ENCODE measurements around the gene SUDS3. TPM values are rescaled to one million over a fixed set of nuclear protein-coding genes. Genes with fewer than 3 reads are reported as not detected.
"Not testable (repeated sequence)": the region's sequence is repeated elsewhere in the genome, so short reads cannot be mapped to it uniquely, and the experiment has no call there.

SUDS3 gene
- total RNA-seq, 2 donors from 2014 or later = 21.2 to 31.1 TPM

- intact Hi-C loops (cut with DNase I) = loop anchor here in 1 of 2 donors (10.0 kb wide), 1 partner anchor 192 kb away; no protein-coding TSS in a partner anchor
- DNase-seq (ENCODE audit: low spot score) = no peak
Observed at GRCh38 chr12:118377021-118377883, 897 bp downstream of the SUDS3 start.

DNA sequence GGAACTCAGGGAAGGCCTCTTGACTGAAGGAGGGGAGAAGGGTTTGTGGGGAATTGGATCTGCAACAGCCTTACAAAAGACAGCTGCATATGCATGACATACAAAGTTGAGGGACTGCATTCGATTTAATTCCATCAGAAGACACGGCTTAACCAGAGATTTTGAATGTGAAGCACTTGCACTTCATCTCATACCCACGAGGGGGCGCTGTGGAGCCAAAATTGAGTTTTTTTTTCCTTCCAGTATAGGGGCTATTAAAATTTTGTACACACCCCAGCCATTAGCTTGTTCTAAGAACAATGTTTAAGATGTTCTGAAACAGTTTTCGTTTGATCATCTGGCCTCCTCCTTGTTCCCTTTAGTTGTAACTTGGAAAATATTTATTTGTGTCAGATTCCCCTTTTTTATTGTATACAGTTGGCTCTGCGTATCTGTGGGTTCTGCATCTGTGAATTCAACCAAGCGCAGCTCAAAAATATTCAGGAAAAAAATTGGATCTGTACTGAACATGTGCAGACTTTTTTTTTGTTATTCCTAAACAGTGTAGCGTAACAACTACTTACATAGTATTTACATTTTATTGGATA lies 1.6 kb downstream of the SUDS3 start:
- peak; percentile 87 for DNase-seq (ENCODE audit: low spot score)
- intact Hi-C loops (cut with DNase I) = loop anchor here in 1 of 2 donors (10.0 kb wide), 1 partner anchor 193 kb away; no protein-coding TSS in a partner anchor

- DNase-seq (ENCODE audit: low spot score) = no peak
- intact Hi-C loops (cut with DNase I) = no loop called here
Observed at GRCh38 chr12:118391424-118391823, 15.1 kb downstream of the SUDS3 start.

DNA sequence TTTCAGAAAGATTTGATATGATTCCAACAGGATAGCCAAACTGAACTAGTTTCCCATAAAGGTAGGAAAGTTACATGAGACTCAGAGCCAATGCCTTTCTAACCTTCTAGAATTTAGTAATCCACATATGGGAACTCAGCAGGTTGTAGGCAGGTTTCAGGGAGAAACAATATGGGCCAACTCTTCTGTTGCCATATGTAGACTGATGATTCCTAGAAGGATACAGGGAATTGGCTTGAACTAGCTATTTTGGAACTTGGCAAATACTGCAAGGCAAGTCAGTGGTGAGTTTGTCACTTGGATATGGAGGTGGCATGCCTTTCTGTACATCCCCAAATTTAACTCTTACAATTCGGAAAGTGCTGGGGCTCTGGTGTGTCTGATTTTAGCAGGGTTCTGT lies 15.5 kb downstream of the SUDS3 start:
- intact Hi-C loops (cut with DNase I) = no loop called here
- DNase-seq (ENCODE audit: low spot score) = no peak

GRCh38 chr12:118397708-118398440 lies 21.5 kb downstream of the SUDS3 start:
- no peak for DNase-seq (ENCODE audit: low spot score)
- intact Hi-C loops (cut with DNase I) = no loop called here

DNA sequence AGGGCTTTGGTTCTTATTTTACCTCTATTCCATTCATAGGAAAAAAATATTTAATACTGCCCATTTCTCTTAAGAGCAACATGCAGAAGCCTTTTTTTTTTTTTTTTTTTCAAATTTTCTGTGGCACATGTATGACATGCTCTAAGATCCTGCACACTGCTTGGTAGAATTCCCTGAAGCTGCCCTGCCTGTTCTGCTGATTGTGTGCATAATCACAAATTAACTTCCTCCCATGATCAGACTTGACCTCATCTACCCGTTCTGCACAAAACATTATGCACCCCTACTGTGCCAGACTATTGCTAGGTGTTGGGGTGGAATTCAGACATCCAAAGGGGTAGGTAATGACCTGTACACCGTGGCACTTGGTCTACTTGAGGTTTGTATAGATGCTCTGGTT lies 22.2 kb downstream of the SUDS3 start:
- no peak for DNase-seq (ENCODE audit: low spot score)
- intact Hi-C loops (cut with DNase I) = no loop called here

DNA sequence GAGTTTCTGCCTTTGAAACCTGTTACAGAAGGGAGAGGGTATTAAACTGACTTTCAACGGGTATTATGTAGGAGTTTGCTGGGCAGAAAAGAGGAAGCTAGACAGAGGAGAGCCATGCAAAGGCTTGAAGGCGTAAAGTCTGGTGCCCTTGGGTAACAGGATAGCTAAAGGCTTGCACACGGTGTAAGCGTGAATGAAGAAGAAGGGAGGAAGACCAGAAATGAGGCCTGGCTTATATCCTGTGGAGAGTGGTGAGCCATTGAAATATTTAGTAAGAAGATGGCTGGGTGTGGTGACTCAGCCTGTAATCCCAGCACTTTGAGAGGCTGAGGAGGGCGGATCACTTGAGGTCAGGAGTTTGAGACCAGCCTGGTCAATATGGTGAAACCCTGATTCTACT lies 22.6 kb downstream of the SUDS3 start:
- intact Hi-C loops (cut with DNase I) = no loop called here

DNA sequence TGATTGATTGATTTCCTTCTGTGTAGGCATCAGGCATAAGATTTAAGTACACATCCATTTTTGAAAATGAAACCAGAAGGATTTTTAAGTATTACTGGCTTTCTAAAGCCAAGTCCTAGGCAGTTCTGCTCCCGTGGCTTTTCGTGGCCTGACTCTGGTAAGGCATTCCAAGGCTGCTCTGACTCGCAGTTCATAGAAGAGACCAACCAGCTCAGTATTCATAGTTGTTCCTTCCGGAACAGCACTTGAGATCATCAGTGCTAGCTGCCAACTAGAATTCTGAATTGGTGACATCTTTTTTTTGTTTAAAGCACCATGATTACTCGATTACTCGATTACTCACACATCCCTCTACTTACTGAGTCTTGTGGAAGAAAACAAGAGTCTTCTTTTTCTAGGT lies 25.9 kb downstream of the SUDS3 start:
- intact Hi-C loops (cut with DNase I) = no loop called here
- no peak for DNase-seq (ENCODE audit: low spot score)

More for the DNA sequence above, 22.6 kb downstream of the SUDS3 start:
- DNase-seq (ENCODE audit: low spot score) = no peak

DNA sequence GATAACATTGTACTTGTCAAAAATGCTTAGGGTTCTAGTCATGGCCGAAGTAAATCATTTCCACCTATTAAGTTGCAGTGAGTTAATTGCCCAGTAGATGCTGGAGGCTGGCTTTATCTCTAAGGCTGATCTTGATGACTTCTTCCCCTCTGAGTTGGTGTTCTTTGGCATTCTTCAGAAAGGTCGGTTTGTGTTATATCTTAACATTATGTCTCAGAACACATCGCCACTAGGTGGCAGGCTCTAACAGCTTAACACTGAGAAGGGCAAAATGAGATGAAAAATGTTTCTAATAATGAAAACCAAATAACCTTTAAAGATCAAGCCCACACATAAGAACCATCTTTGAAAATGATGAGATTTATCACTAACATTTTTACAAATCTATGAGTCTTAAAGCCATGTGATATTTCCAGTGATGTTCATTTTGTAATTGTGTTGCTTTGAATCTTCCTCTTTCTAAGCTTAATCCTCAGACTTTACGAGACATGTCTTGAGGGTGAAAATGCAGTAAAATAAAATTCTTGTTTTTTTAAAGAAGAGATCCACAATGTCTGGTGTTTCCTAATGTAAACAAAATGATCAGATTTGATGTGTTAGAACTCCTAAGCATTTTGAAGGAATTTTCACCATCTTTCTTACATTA lies 28.6 kb downstream of the SUDS3 start:
- intact Hi-C loops (cut with DNase I) = no loop called here
- DNase-seq (ENCODE audit: low spot score) = no peak

DNA sequence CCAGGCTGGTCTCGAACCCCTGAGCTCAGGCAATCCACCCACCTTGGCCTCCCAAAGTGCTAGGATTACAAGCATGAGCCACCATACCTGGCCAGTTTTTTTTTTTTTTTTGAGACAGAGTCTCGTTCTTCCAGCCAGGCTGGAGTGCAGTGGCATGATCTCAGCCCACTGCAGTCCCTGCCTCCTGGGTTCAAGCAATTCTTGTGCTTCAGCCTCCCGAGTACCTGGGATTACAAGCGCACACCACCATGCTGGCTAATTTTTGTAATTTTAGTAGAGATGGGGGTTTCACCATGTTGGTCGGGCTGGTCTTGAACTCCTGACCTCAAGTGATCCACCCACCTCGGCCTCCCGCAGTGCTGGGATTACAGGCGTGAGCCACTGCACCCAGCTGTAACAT lies 31.9 kb downstream of the SUDS3 start:
- intact Hi-C loops (cut with DNase I); DNase-seq (ENCODE audit: low spot score): not testable (repeated sequence)

GRCh38 chr12:118409834-118410233 lies 33.5 kb downstream of the SUDS3 start:
- DNase-seq (ENCODE audit: low spot score) = no peak
- intact Hi-C loops (cut with DNase I) = no loop called here

GRCh38 chr12:118417942-118418341 lies 41.6 kb downstream of the SUDS3 start:
- DNase-seq (ENCODE audit: low spot score) = no peak
- intact Hi-C loops (cut with DNase I) = no loop called here

- no peak for DNase-seq (ENCODE audit: low spot score)
- intact Hi-C loops (cut with DNase I) = no loop called here
Observed at GRCh38 chr12:118418385-118419057, 42.2 kb downstream of the SUDS3 start.

DNA sequence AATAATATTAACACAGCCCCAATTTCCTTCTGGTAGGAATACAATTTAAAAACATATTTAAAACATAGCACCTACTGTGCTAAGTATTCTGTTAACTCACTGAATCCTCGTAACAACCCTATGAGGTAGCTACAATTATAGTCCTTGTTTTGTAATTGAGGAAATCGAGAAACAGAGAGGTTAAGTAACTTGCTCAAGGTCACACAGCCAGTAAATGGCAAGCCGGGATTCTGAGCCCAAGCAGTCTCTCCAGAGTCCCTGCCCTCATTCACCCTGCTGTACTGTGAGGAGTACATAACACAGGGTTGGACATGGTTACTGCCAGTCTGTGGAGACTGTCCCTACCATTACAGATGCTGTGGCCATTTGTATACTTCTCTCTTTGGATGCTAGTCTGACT lies 44.3 kb downstream of the SUDS3 start:
- intact Hi-C loops (cut with DNase I) = no loop called here
- DNase-seq (ENCODE audit: low spot score) = no peak

GRCh38 chr12:118424884-118425283 lies 48.5 kb downstream of the SUDS3 start:
- intact Hi-C loops (cut with DNase I) = no loop called here
- no peak for DNase-seq (ENCODE audit: low spot score)

DNA sequence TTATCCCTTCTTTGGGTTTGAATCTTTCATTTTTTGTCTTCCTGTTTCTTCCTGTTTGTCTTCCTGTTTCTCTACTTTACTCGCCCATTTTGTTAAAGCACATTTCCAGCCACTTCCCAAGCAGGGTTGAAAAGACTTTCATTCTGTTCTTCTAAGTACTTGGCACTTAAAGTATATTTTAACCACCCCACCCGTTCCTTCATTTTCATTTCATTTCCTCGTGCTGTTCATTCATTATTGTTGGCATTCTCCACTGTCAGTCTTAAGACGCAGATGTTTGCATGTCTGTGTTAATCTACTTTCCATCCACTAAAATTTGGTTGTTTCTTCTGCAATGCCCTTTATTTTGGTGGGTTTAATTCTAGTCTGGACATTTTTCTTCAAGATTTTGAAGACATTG lies 49.0 kb downstream of the SUDS3 start:
- no peak for DNase-seq (ENCODE audit: low spot score)
- intact Hi-C loops (cut with DNase I) = no loop called here

DNA sequence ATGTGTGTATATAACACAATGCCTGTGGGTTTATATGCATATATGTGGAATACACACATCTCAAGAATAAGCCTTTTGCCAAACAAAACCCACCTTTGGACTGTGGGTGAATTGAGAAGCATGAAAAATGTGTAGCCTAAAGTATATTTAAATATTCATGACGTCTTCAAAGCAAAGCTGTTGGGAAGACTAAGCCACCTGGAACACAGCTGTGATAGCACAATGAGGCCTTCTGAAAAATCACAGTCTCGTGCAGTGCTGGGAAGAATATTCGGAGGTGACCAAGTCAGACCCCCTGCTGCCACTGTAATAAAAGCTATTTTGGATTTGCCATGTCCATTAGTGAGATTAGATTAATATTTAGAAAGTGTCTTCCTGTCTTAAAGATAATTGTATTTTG lies 51.5 kb downstream of the SUDS3 start:
- intact Hi-C loops (cut with DNase I) = no loop called here
- DNase-seq (ENCODE audit: low spot score) = no peak

DNA sequence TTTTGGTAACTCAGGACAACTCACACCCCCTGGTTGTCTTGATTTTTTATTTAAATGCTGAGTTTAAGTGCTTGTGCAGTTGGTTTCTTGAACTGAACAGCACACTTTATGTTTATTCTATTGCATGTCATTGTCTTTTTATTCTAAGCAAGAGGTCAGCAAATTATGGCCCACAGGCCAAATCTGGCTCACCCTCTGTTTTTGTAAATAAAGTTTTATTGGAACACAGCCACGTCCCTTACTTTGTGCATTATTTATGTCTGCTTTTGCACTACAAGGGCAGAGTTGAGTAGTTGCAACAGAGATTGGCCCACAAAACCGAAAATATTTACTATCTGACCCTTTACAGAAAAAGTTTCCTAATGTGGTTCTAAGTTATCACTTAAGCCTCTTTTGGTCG lies 52.3 kb downstream of the SUDS3 start:
- intact Hi-C loops (cut with DNase I) = no loop called here
- no peak for DNase-seq (ENCODE audit: low spot score)

DNA sequence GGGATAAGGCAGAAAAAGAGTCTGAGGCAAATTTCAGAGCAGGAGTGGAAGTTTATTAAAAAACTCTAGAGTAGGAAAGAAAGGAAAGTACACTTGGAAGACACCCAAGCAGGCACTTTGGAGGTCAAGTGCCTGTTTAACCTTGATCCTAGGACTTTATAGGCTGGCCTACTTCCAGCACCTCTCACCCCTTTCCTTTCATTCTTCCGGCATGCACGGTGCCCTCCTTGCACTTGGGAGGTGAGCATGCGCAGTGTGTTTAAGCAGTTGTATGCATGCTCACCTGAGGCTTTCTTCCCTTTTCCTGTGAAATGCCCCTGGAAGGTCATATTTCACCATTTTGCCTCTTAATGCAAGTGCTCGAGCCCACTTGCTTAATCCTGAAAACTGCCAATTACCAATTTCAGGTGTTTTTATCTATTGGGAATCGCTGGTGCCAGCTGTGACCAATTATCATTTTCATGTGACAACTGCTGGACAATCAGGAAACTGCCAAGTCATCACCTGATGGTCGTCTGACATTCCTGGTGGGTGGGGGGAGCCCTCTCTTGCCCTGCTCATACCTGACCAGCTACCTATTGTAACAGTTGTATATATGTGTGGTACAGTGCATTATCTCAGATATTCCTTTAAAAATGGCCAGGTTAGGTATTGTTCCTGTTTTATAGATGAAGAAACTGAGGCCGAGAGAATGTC lies 53.5 kb downstream of the SUDS3 start:
- no peak for DNase-seq (ENCODE audit: low spot score)
- intact Hi-C loops (cut with DNase I) = no loop called here

Measured in posterior vena cava (tissue), 2 donors.